HG02798 (cell line): ENCODE results near the gene CCDC122.

Source experiments
- ATAC-seq: cut with Tn5 transposase; IDR thresholded peaks from one replicate; pipeline ENCODE4 v1.9.1; 2021; ENCODE audit warnings: mild to moderate bottlenecking; ENCODE audit not compliant: unreplicated experiment, poor library complexity

Gene CCDC122

GRCh38 chr13:43878892-43879754, at the start of gene CCDC122:
TSS of gene CCDC122 (minus strand) at chr13:43879740. CDS start at chr13:43869376, 10,364 bp downstream.
- ATAC-seq: peak; percentile 78

- ATAC-seq: no peak
These were observed 45.2 kb upstream of the CCDC122 start for GRCh38 chr13:43924549-43925245.

- no peak for ATAC-seq
These were observed 41.6 kb upstream of the CCDC122 start for GRCh38 chr13:43920965-43921674.

GRCh38 chr13:43918636-43919035, 39.1 kb upstream of the CCDC122 start:
- ATAC-seq: no peak

GRCh38 chr13:43916828-43917227, 37.3 kb upstream of the CCDC122 start:
- ATAC-seq: no peak

GRCh38 chr13:43915451-43915850, 35.9 kb upstream of the CCDC122 start:
- no peak for ATAC-seq

GRCh38 chr13:43911871-43912270, 32.3 kb upstream of the CCDC122 start:
- no peak for ATAC-seq

- no peak for ATAC-seq
These were observed 31.7 kb upstream of the CCDC122 start for GRCh38 chr13:43911278-43911677.

GRCh38 chr13:43910856-43911255, 31.3 kb upstream of the CCDC122 start:
- ATAC-seq: no peak

GRCh38 chr13:43908156-43909126, 28.9 kb upstream of the CCDC122 start:
- no peak for ATAC-seq

- no peak for ATAC-seq
These were observed 26.0 kb upstream of the CCDC122 start for GRCh38 chr13:43905435-43906031.

- ATAC-seq: no peak
These were observed 16.4 kb upstream of the CCDC122 start for GRCh38 chr13:43895940-43896339.

- ATAC-seq: no peak
These were observed 14.9 kb upstream of the CCDC122 start for GRCh38 chr13:43894438-43894837.

- ATAC-seq: no peak
These were observed 4.7 kb upstream of the CCDC122 start for GRCh38 chr13:43884222-43884621.

- no peak for ATAC-seq
These were observed 4.1 kb upstream of the CCDC122 start for GRCh38 chr13:43883631-43884030.

GRCh38 chr13:43881580-43881979, 2.0 kb upstream of the CCDC122 start:
- no peak for ATAC-seq

- no peak for ATAC-seq
These were observed 1.4 kb upstream of the CCDC122 start for GRCh38 chr13:43880926-43881325.

GRCh38 chr13:43880214-43880855, 795 bp upstream of the CCDC122 start:
- ATAC-seq: no peak

- peak; percentile 44 for ATAC-seq
These were observed 228 bp upstream of the CCDC122 start, which contains the start of gene LACC1 for GRCh38 chr13:43879755-43880181. TSS of gene LACC1 (plus strand) at chr13:43879904. CDS start at chr13:43880986, 1,082 bp downstream.
